ENCODE measurements around the gene GLS.
A peak's percentile ranks its signal among the peaks of the same experiment; 100 is the strongest.

Gene GLS

GRCh38 chr2:190891889-190892288 is 11.3 kb downstream of the GLS start:
- Histone ChIP-seq H3K27ac (ENCODE audit: insufficient read depth in 1 of 2, low read depth in 1 of 2, low read length in 2 of 2, poor library complexity in 1 of 2, severe bottlenecking in 2 of 2) (peak overlapping the region in 1 of 2 experiments; percentile 15), H3K36me3 (ENCODE audit: control insufficient read depth in 4 of 4, insufficient read depth in 4 of 4, low read length in 3 of 4) (peaks cover 2 to 19% (median 15%) of the 10 kb centered on the region in 4 experiments), H3K9me3 (ENCODE audit: control extremely low read depth in 1 of 5, control insufficient read depth in 4 of 5, insufficient read depth in 2 of 5, low read depth in 1 of 5, low read length in 4 of 5) (no peaks in the 10 kb centered on the region), H3K4me1 (ENCODE audit: control extremely low read depth in 1 of 4, control insufficient read depth in 4 of 4, insufficient read depth in 4 of 4, low read length in 3 of 4) (peaks cover 7 to 48% (median 25%) of the 10 kb centered on the region in 4 experiments), H3K27me3 (replicated peaks in 2 of 5; ENCODE audit: control insufficient read depth in 4 of 5, insufficient read depth in 5 of 5, low read length in 4 of 5) (no peaks in the 10 kb centered on the region), H3K4me3 (ENCODE audit: control insufficient read depth in 1 of 7, extremely low read depth in 1 of 7, insufficient read depth in 4 of 7, low read depth in 2 of 7, low read length in 6 of 7) (no peak overlapping the region)
- POLR2A ChIA-PET, result interaction anchor here (2.1 kb wide), 1 partner anchor 10 kb away, joined by 6 read pairs; no protein-coding TSS in a partner anchor
- 83% methylated on average over 1 of the region's 1 CpG for WGBS (ENCODE audit: insufficient coverage)
- CTCF ChIA-PET, result interaction anchor here (1.0 to 5.2 kb wide), 6 partner anchors 10 to 58 kb away, joined by 3 to 30 read pairs (median 4); partner anchors contain the start of gene GLS
- DNase-seq, result no peak

GRCh38 chr2:190893157-190893556 is 12.5 kb downstream of the GLS start:
- no peaks in the 10 kb centered on the region for H3K9me3 ChIP-seq (ENCODE audit: control extremely low read depth in 1 of 5, control insufficient read depth in 4 of 5, insufficient read depth in 2 of 5, low read depth in 1 of 5, low read length in 4 of 5)
- ChIA-PET POLR2A (interaction anchor here (0.6 to 2.1 kb wide), 2 partner anchors 11 to 29 kb away, joined by 3 to 6 read pairs; no protein-coding TSS in a partner anchor), CTCF (interaction anchor here (0.6 to 5.2 kb wide), 8 partner anchors 10 to 112 kb away, joined by 3 to 30 read pairs (median 4); partner anchors contain the start of gene GLS)
- H3K27me3 ChIP-seq (replicated peaks in 2 of 5; ENCODE audit: control insufficient read depth in 4 of 5, insufficient read depth in 5 of 5, low read length in 4 of 5), result no peaks in the 10 kb centered on the region
- H3K36me3 ChIP-seq (ENCODE audit: control insufficient read depth in 4 of 4, insufficient read depth in 4 of 4, low read length in 3 of 4), result peaks cover 2 to 28% (median 17%) of the 10 kb centered on the region in 4 experiments
- no peak overlapping the region for H3K4me3 ChIP-seq (ENCODE audit: control insufficient read depth in 1 of 7, extremely low read depth in 1 of 7, insufficient read depth in 4 of 7, low read depth in 2 of 7, low read length in 6 of 7)
- no peak overlapping the region for H3K27ac ChIP-seq (ENCODE audit: insufficient read depth in 1 of 2, low read depth in 1 of 2, low read length in 2 of 2, poor library complexity in 1 of 2, severe bottlenecking in 2 of 2)
- no peak for DNase-seq
- peaks cover 6 to 36% (median 18%) of the 10 kb centered on the region in 4 experiments for H3K4me1 ChIP-seq (ENCODE audit: control extremely low read depth in 1 of 4, control insufficient read depth in 4 of 4, insufficient read depth in 4 of 4, low read length in 3 of 4)

GRCh38 chr2:190896477-190896876 is 15.9 kb downstream of the GLS start:
- peaks cover 0 to 8% (median 7%) of the 10 kb centered on the region in 4 experiments for H3K4me1 ChIP-seq (ENCODE audit: control extremely low read depth in 1 of 4, control insufficient read depth in 4 of 4, insufficient read depth in 4 of 4, low read length in 3 of 4)
- ChIA-PET CTCF (no interaction called here), POLR2A (no interaction called here)
- DNase-seq, result peak in 1 of 3 donors; percentile 37
- H3K9me3 ChIP-seq (ENCODE audit: control extremely low read depth in 1 of 5, control insufficient read depth in 4 of 5, insufficient read depth in 2 of 5, low read depth in 1 of 5, low read length in 4 of 5), result no peaks in the 10 kb centered on the region
- H3K27me3 ChIP-seq (replicated peaks in 2 of 5; ENCODE audit: control insufficient read depth in 4 of 5, insufficient read depth in 5 of 5, low read length in 4 of 5), result no peaks in the 10 kb centered on the region
- peak overlapping the region in 1 of 2 experiments; percentile 25 for H3K27ac ChIP-seq (ENCODE audit: insufficient read depth in 1 of 2, low read depth in 1 of 2, low read length in 2 of 2, poor library complexity in 1 of 2, severe bottlenecking in 2 of 2)
- H3K4me3 ChIP-seq (ENCODE audit: control insufficient read depth in 1 of 7, extremely low read depth in 1 of 7, insufficient read depth in 4 of 7, low read depth in 2 of 7, low read length in 6 of 7), result no peak overlapping the region
- peaks cover 6 to 38% (median 21%) of the 10 kb centered on the region in 4 experiments for H3K36me3 ChIP-seq (ENCODE audit: control insufficient read depth in 4 of 4, insufficient read depth in 4 of 4, low read length in 3 of 4)
- 93% methylated on average over 2 of the region's 4 CpGs for WGBS (ENCODE audit: insufficient coverage)

GRCh38 chr2:190903693-190904450 is 23.3 kb downstream of the GLS start:
- H3K36me3 ChIP-seq (ENCODE audit: control insufficient read depth in 4 of 4, insufficient read depth in 4 of 4, low read length in 3 of 4), result peaks cover 11 to 67% (median 35%) of the 10 kb centered on the region in 4 experiments
- WGBS (ENCODE audit: insufficient coverage), result no CpG with 5 or more reads among the region's 1 CpG
- H3K4me1 ChIP-seq (ENCODE audit: control extremely low read depth in 1 of 4, control insufficient read depth in 4 of 4, insufficient read depth in 4 of 4, low read length in 3 of 4), result no peaks in the 10 kb centered on the region
- POLR2A ChIA-PET, result no interaction called here
- H3K9me3 ChIP-seq (ENCODE audit: control extremely low read depth in 1 of 5, control insufficient read depth in 4 of 5, insufficient read depth in 2 of 5, low read depth in 1 of 5, low read length in 4 of 5), result no peaks in the 10 kb centered on the region
- H3K4me3 ChIP-seq (ENCODE audit: control insufficient read depth in 1 of 7, extremely low read depth in 1 of 7, insufficient read depth in 4 of 7, low read depth in 2 of 7, low read length in 6 of 7), result no peak overlapping the region
- CTCF ChIA-PET, result interaction anchor here (1.0 to 1.9 kb wide), 5 partner anchors 10 to 53 kb away, joined by 3 to 8 read pairs (median 3); no protein-coding TSS in a partner anchor
- DNase-seq, result no peak
- H3K27me3 ChIP-seq (replicated peaks in 2 of 5; ENCODE audit: control insufficient read depth in 4 of 5, insufficient read depth in 5 of 5, low read length in 4 of 5), result no peaks in the 10 kb centered on the region
- peak overlapping the region in 1 of 2 experiments; percentile 9 for H3K27ac ChIP-seq (ENCODE audit: insufficient read depth in 1 of 2, low read depth in 1 of 2, low read length in 2 of 2, poor library complexity in 1 of 2, severe bottlenecking in 2 of 2)

- Histone ChIP-seq H3K9me3 (ENCODE audit: control extremely low read depth in 1 of 5, control insufficient read depth in 4 of 5, insufficient read depth in 2 of 5, low read depth in 1 of 5, low read length in 4 of 5) (no peaks in the 10 kb centered on the region), H3K27me3 (replicated peaks in 2 of 5; ENCODE audit: control insufficient read depth in 4 of 5, insufficient read depth in 5 of 5, low read length in 4 of 5) (no peaks in the 10 kb centered on the region), H3K4me3 (ENCODE audit: control insufficient read depth in 1 of 7, extremely low read depth in 1 of 7, insufficient read depth in 4 of 7, low read depth in 2 of 7, low read length in 6 of 7) (no peak overlapping the region), H3K27ac (ENCODE audit: insufficient read depth in 1 of 2, low read depth in 1 of 2, low read length in 2 of 2, poor library complexity in 1 of 2, severe bottlenecking in 2 of 2) (no peak overlapping the region), H3K4me1 (ENCODE audit: control extremely low read depth in 1 of 4, control insufficient read depth in 4 of 4, insufficient read depth in 4 of 4, low read length in 3 of 4) (no peaks in the 10 kb centered on the region), H3K36me3 (ENCODE audit: control insufficient read depth in 4 of 4, insufficient read depth in 4 of 4, low read length in 3 of 4) (peaks cover 11 to 69% (median 36%) of the 10 kb centered on the region in 4 experiments)
- ChIA-PET POLR2A (no interaction called here), CTCF (no interaction called here)
- no peak for DNase-seq
- WGBS (ENCODE audit: insufficient coverage), result no CpG with 5 or more reads among the region's 3 CpGs
These were observed 24.1 kb downstream of the GLS start for GRCh38 chr2:190904640-190905261.

GRCh38 chr2:190908532-190908931 is 27.9 kb downstream of the GLS start:
- DNase-seq, result no peak
- peaks cover 15 to 57% (median 32%) of the 10 kb centered on the region in 4 experiments for H3K36me3 ChIP-seq (ENCODE audit: control insufficient read depth in 4 of 4, insufficient read depth in 4 of 4, low read length in 3 of 4)
- ChIA-PET POLR2A (no interaction called here), CTCF (interaction anchor here (1.1 kb wide), 1 partner anchor 10 kb away, joined by 3 read pairs; no protein-coding TSS in a partner anchor)
- no peaks in the 10 kb centered on the region for H3K9me3 ChIP-seq (ENCODE audit: control extremely low read depth in 1 of 5, control insufficient read depth in 4 of 5, insufficient read depth in 2 of 5, low read depth in 1 of 5, low read length in 4 of 5)
- H3K27me3 ChIP-seq (replicated peaks in 2 of 5; ENCODE audit: control insufficient read depth in 4 of 5, insufficient read depth in 5 of 5, low read length in 4 of 5), result no peaks in the 10 kb centered on the region
- WGBS (ENCODE audit: insufficient coverage), result 98% methylated on average over 4 of the region's 5 CpGs
- no peak overlapping the region for H3K4me3 ChIP-seq (ENCODE audit: control insufficient read depth in 1 of 7, extremely low read depth in 1 of 7, insufficient read depth in 4 of 7, low read depth in 2 of 7, low read length in 6 of 7)
- no peaks in the 10 kb centered on the region for H3K4me1 ChIP-seq (ENCODE audit: control extremely low read depth in 1 of 4, control insufficient read depth in 4 of 4, insufficient read depth in 4 of 4, low read length in 3 of 4)
- H3K27ac ChIP-seq (ENCODE audit: insufficient read depth in 1 of 2, low read depth in 1 of 2, low read length in 2 of 2, poor library complexity in 1 of 2, severe bottlenecking in 2 of 2), result no peak overlapping the region

GRCh38 chr2:190909680-190910079 is 29.1 kb downstream of the GLS start:
- no peak overlapping the region for H3K27ac ChIP-seq (ENCODE audit: insufficient read depth in 1 of 2, low read depth in 1 of 2, low read length in 2 of 2, poor library complexity in 1 of 2, severe bottlenecking in 2 of 2)
- CTCF ChIA-PET, result interaction anchor here (1.1 kb wide), 1 partner anchor 11 kb away, joined by 3 read pairs; no protein-coding TSS in a partner anchor
- whole genome bisulfite sequencing (ENCODE audit: insufficient coverage), result 83% methylated on average over 1 of the region's 2 CpGs
- no peaks in the 10 kb centered on the region for H3K9me3 ChIP-seq (ENCODE audit: control extremely low read depth in 1 of 5, control insufficient read depth in 4 of 5, insufficient read depth in 2 of 5, low read depth in 1 of 5, low read length in 4 of 5)
- DNase-seq, result no peak
- H3K27me3 ChIP-seq (replicated peaks in 2 of 5; ENCODE audit: control insufficient read depth in 4 of 5, insufficient read depth in 5 of 5, low read length in 4 of 5), result no peaks in the 10 kb centered on the region
- H3K36me3 ChIP-seq (ENCODE audit: control insufficient read depth in 4 of 4, insufficient read depth in 4 of 4, low read length in 3 of 4), result peaks cover 16 to 52% (median 28%) of the 10 kb centered on the region in 4 experiments
- H3K4me1 ChIP-seq (ENCODE audit: control extremely low read depth in 1 of 4, control insufficient read depth in 4 of 4, insufficient read depth in 4 of 4, low read length in 3 of 4), result no peaks in the 10 kb centered on the region
- POLR2A ChIA-PET, result no interaction called here
- H3K4me3 ChIP-seq (ENCODE audit: control insufficient read depth in 1 of 7, extremely low read depth in 1 of 7, insufficient read depth in 4 of 7, low read depth in 2 of 7, low read length in 6 of 7), result no peak overlapping the region
